ENCODE results near the gene RRP12.

RRP12 gene

DNA sequence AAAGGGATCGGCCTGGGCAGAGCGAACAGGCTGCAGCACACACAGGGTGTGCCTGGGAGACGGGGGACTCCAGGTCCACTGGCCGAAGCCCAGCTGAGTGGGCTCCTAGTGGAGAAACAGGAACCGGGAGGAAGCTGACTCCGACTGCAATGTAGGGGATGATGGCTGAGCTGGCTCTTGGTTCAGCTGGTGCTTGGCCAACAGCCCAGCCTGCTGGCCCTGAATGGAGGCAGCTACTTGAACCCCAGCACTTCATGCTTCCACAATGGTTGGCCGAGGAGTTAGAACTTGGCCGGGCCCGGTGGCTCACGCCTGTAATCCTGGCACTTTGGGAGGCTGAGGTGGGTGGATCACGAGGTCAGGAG lies 39.6 kb downstream of the RRP12 start:
- TF ChIP-seq POLR2AphosphoS5 (IDR thresholded peaks at IDR 0.05; ENCODE audit: low read depth, low read length), result no peak
- no peak for TF ChIP-seq POU2F2 (IDR thresholded peaks at IDR 0.05; ENCODE audit: low read depth, low read length)
- TF ChIP-seq SPI1 (IDR thresholded peaks at IDR 0.05; ENCODE audit: low read depth, low read length), result no peak
- no peak for TF ChIP-seq PAX5 (IDR thresholded peaks at IDR 0.05; ENCODE audit: insufficient read depth, low read length, severe bottlenecking)
- no peak for TF ChIP-seq TAF1 (IDR thresholded peaks at IDR 0.05; ENCODE audit: low read depth, low read length)
- TF ChIP-seq POLR2A (IDR thresholded peaks at IDR 0.05; ENCODE audit: low read depth, low read length), result no peak
- no peak for FAIRE-seq

DNA sequence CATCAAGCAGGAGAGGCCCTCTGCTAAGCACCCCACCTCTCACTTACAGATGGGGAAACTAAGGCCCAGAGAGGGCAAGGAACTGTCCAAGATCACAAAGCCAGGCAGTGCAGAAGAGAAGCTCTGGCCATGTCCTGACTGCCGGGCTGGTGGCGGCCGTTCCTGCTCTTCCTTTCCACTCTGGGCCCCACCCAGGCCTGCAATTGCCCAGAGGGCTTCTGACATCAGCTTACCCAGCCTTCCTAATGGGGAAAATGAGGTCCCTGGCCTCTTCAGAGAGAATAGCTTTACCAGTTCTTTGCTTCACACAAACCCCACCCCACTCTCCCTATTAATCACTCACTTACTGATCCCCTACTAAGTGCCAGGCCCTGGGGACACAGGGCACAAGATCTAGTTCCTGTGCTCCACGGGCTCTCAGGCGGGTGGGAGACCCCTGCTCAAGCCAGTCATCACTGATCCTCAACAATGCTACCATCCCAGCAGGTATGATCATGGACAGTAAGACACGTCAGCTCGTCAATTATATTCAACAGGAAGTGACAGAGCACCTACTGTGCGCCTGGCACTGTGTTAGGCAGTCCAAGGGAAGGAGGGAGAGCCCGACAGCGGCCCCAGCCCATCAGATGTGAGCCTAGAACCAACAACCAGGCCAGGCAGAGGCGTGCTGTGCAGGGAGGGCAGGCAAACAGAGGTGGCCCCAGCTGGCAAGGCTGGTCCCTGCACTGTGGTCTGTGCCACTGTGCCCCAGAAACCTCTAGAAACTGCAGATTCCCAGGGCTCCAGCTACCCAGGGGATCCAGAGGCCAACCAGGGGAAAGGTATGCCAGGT lies 40.2 kb downstream of the RRP12 start:
- TF ChIP-seq PAX5 (IDR thresholded peaks at IDR 0.05; ENCODE audit: insufficient read depth, low read length, severe bottlenecking) (no peak), POU2F2 (IDR thresholded peaks at IDR 0.05; ENCODE audit: low read depth, low read length) (no peak), POLR2A (IDR thresholded peaks at IDR 0.05; ENCODE audit: low read depth, low read length) (no peak), TAF1 (IDR thresholded peaks at IDR 0.05; ENCODE audit: low read depth, low read length) (no peak), SPI1 (IDR thresholded peaks at IDR 0.05; ENCODE audit: low read depth, low read length) (no peak), POLR2AphosphoS5 (IDR thresholded peaks at IDR 0.05; ENCODE audit: low read depth, low read length) (no peak)
- DNase-seq (ENCODE audit: insufficient read length, low spot score), result no peak
- FAIRE-seq, result no peak

More for the DNA sequence above, 39.6 kb downstream of the RRP12 start:
- DNase-seq (ENCODE audit: insufficient read length, low spot score), result no peak

DNA sequence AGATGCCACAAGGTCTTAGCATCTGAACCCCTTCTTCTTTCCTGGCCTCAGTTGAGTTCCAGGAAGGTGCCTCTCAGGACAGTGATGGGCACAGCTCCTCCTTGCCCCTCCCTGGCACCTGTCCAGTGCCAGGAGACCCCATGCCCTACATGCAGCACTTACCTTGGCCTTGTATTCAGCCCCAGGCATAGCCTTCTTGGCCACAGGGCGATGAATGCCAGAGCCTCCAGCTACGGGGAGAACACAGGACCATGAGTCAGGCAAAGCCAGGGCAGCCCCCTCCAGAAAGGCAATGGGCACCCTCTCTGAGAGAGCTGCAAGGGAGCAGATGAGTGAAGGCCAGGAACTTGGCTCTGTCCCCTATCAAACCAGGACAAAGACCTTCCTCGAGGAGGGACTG lies 42.4 kb downstream of the RRP12 start:
- FAIRE-seq, result no peak
- TF ChIP-seq TAF1 (IDR thresholded peaks at IDR 0.05; ENCODE audit: low read depth, low read length) (no peak), POU2F2 (IDR thresholded peaks at IDR 0.05; ENCODE audit: low read depth, low read length) (no peak), SPI1 (IDR thresholded peaks at IDR 0.05; ENCODE audit: low read depth, low read length) (no peak), PAX5 (IDR thresholded peaks at IDR 0.05; ENCODE audit: insufficient read depth, low read length, severe bottlenecking) (no peak), POLR2AphosphoS5 (IDR thresholded peaks at IDR 0.05; ENCODE audit: low read depth, low read length) (no peak), POLR2A (IDR thresholded peaks at IDR 0.05; ENCODE audit: low read depth, low read length) (no peak)
- no peak for DNase-seq (ENCODE audit: insufficient read length, low spot score)

DNA sequence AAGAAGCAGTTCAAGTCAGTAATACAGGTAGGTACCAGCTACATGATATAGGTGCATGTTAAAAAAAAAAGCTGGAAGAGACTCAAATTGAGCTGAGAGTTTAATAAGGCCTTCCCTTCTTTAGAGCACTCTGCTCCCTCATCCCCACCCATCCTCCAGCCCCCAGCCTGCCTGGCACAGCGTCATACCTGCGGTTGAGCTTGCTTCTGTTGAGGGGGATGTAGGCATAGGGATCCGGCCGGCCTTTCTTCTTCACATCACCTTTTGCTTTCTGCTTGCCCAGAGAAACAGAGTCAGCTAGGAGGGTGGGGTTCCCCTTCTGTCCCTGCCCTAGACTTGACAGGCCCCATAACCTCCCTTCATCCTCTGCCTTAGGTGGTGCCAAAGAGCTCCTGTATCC lies 42.8 kb downstream of the RRP12 start:
- DNase-seq (ENCODE audit: insufficient read length, low spot score) (no peak), FAIRE-seq (no peak)

GRCh38 chr10:97356918-97357317 lies 44.2 kb downstream of the RRP12 start:
- FAIRE-seq, result no peak

More for the DNA sequence above, 42.8 kb downstream of the RRP12 start:
- TF ChIP-seq POLR2AphosphoS5 (IDR thresholded peaks at IDR 0.05; ENCODE audit: low read depth, low read length) (no peak), POU2F2 (IDR thresholded peaks at IDR 0.05; ENCODE audit: low read depth, low read length) (no peak), SPI1 (IDR thresholded peaks at IDR 0.05; ENCODE audit: low read depth, low read length) (no peak), PAX5 (IDR thresholded peaks at IDR 0.05; ENCODE audit: insufficient read depth, low read length, severe bottlenecking) (no peak), POLR2A (IDR thresholded peaks at IDR 0.05; ENCODE audit: low read depth, low read length) (no peak), TAF1 (IDR thresholded peaks at IDR 0.05; ENCODE audit: low read depth, low read length) (no peak)

DNA sequence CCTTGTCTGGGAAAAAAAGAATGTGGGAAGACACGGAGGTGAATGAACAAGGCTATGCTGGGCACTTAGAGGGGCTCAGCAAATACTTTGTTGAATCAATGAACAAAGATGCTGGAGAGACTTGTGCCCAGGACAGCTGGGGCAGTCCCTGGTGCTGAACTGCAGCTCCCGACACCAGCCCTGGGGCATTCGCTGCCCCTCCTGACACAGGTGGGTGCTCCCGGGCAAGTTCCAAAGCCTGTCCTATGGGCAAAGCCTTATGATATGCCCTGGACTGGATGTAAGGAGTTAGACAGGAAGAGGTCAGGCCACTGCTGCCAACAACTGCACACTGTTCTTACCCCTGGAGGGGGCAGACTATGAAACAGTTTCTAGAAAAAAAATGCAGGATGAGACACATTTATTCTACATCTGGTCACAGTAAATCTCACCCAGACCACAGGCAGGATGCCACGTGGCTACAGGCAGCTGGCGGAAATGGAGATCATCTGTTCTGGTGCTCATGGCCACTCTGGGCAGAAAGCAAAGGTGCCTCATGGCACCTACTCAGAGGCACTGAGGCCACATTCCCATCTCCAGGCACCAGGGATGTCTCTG lies 44.7 kb downstream of the RRP12 start:
- no peak for TF ChIP-seq POLR2A (IDR thresholded peaks at IDR 0.05; ENCODE audit: low read depth, low read length)
- TF ChIP-seq POU2F2 (IDR thresholded peaks at IDR 0.05; ENCODE audit: low read depth, low read length), result no peak
- TF ChIP-seq TAF1 (IDR thresholded peaks at IDR 0.05; ENCODE audit: low read depth, low read length), result no peak
- TF ChIP-seq SPI1 (IDR thresholded peaks at IDR 0.05; ENCODE audit: low read depth, low read length), result no peak
- no peak for TF ChIP-seq PAX5 (IDR thresholded peaks at IDR 0.05; ENCODE audit: insufficient read depth, low read length, severe bottlenecking)
- TF ChIP-seq POLR2AphosphoS5 (IDR thresholded peaks at IDR 0.05; ENCODE audit: low read depth, low read length), result no peak
- DNase-seq (ENCODE audit: insufficient read length, low spot score) (no peak), FAIRE-seq (no peak)

More at GRCh38 chr10:97356918-97357317, 44.2 kb downstream of the RRP12 start:
- TF ChIP-seq PAX5 (IDR thresholded peaks at IDR 0.05; ENCODE audit: insufficient read depth, low read length, severe bottlenecking), result no peak
- TF ChIP-seq TAF1 (IDR thresholded peaks at IDR 0.05; ENCODE audit: low read depth, low read length), result no peak
- TF ChIP-seq SPI1 (IDR thresholded peaks at IDR 0.05; ENCODE audit: low read depth, low read length), result no peak
- TF ChIP-seq POLR2AphosphoS5 (IDR thresholded peaks at IDR 0.05; ENCODE audit: low read depth, low read length), result no peak
- no peak for TF ChIP-seq POU2F2 (IDR thresholded peaks at IDR 0.05; ENCODE audit: low read depth, low read length)
- no peak for TF ChIP-seq POLR2A (IDR thresholded peaks at IDR 0.05; ENCODE audit: low read depth, low read length)
- no peak for DNase-seq (ENCODE audit: insufficient read length, low spot score)

- FAIRE-seq (no peak), DNase-seq (ENCODE audit: insufficient read length, low spot score) (no peak)
- TF ChIP-seq PAX5 (IDR thresholded peaks at IDR 0.05; ENCODE audit: insufficient read depth, low read length, severe bottlenecking) (no peak), SPI1 (IDR thresholded peaks at IDR 0.05; ENCODE audit: low read depth, low read length) (no peak), POU2F2 (IDR thresholded peaks at IDR 0.05; ENCODE audit: low read depth, low read length) (no peak), POLR2AphosphoS5 (IDR thresholded peaks at IDR 0.05; ENCODE audit: low read depth, low read length) (no peak)
These were observed 45.6 kb downstream of the RRP12 start for GRCh38 chr10:97355571-97355975.

DNA sequence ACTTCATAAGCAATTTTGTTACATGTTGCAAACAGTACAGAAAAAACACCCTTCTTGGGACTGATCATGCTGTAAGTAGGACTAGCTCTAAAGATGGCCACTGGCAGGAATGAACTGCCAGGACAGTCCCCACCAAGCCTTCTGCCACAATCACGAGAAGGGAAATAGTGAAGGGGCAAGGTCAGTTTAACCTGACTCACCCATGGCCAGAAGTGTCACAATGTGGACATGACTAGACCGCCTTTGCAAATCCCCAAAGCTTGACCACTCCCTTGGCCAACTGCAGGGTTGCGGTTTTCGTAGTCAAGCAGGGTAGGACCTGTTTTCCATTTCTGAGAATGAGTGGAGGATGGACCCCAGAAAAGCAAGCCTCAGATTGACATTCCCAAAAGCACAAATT lies 47.2 kb downstream of the RRP12 start:
- DNase-seq (ENCODE audit: insufficient read length, low spot score), result no peak

DNA sequence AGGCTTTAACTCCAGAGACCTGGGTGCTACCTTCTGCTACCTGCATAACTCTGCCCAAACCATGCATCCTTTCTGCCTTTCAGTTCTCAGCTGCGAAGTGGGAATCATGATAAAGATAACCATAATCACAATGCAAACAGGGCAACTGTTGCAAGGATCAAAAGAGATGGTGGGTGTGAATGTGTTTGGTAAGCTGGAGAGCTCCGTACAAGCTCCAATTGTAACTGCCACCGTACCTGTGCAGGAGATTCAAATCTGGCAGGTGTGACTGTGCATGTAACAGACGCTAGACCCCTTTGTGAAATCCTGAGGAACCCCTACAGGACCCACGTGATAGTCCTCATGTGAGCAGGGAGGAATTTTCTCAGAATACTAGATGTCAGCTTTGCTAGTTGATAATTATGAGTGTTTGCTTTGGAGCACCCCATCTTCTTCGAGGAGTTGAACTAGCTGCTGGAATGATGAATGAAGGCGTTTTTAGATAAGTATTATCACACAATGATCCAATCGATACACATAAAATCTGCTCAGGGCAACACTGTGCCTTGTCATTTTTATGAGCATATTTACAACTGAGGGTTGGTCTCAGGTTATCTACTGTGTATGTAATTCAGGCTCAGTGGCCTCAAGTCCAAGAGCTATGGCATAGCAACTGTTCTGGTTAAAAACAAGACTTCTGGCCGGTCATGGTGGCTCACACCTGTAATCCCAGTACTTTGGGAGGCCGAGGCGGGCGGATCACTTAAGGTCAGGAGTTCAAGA lies 51.2 kb downstream of the RRP12 start:
- FAIRE-seq (no peak), DNase-seq (ENCODE audit: insufficient read length, low spot score) (no peak)
- TF ChIP-seq TAF1 (IDR thresholded peaks at IDR 0.05; ENCODE audit: low read depth, low read length) (no peak), POLR2AphosphoS5 (IDR thresholded peaks at IDR 0.05; ENCODE audit: low read depth, low read length) (no peak), POLR2A (IDR thresholded peaks at IDR 0.05; ENCODE audit: low read depth, low read length) (no peak), SPI1 (IDR thresholded peaks at IDR 0.05; ENCODE audit: low read depth, low read length) (no peak), PAX5 (IDR thresholded peaks at IDR 0.05; ENCODE audit: insufficient read depth, low read length, severe bottlenecking) (no peak), POU2F2 (IDR thresholded peaks at IDR 0.05; ENCODE audit: low read depth, low read length) (no peak)

More for the DNA sequence above, 47.2 kb downstream of the RRP12 start:
- FAIRE-seq, result no peak
- no peak for TF ChIP-seq SPI1 (IDR thresholded peaks at IDR 0.05; ENCODE audit: low read depth, low read length)
- no peak for TF ChIP-seq POLR2A (IDR thresholded peaks at IDR 0.05; ENCODE audit: low read depth, low read length)
- TF ChIP-seq PAX5 (IDR thresholded peaks at IDR 0.05; ENCODE audit: insufficient read depth, low read length, severe bottlenecking), result no peak
- no peak for TF ChIP-seq POLR2AphosphoS5 (IDR thresholded peaks at IDR 0.05; ENCODE audit: low read depth, low read length)
- TF ChIP-seq TAF1 (IDR thresholded peaks at IDR 0.05; ENCODE audit: low read depth, low read length), result no peak
- TF ChIP-seq POU2F2 (IDR thresholded peaks at IDR 0.05; ENCODE audit: low read depth, low read length), result no peak

Measured in GM12891 (cell line).